ENCODE data around the gene WDR73. TPM values are rescaled to one million over a fixed set of nuclear protein-coding genes. Genes with fewer than 3 reads are reported as not detected.

The WDR73 gene
- total RNA-seq, 1 donor from 2014 or later: 69.8 TPM

DNA sequence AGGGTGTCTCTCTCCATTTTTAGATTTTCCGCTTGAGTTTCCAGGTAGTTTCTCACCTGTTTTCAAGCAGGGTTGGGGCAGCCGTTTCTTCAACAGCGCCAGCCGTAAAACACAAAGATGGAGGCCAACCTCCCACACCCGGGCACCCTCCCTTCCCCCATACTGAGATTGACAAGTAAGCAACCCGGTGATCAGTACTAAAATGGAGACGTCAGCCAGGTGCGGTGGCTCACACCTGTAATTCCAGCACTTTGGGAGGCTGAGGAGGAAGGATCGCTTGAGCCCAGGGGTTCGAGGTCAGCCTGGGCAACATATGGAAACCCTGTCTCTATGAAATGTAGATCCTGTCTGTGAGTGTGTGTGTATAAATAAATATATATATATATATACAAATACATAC lies 54.2 kb downstream of the WDR73 start:
- Mint-ChIP-seq H3K4me3 (ENCODE audit: low read depth) (no peak overlapping the region), H3K4me1 (ENCODE audit: low read depth) (peaks cover 14% of the 10 kb centered on the region), H3K27ac (no peak overlapping the region), H3K9me3 (ENCODE audit: low read depth) (no peaks in the 10 kb centered on the region), H3K27me3 (no peaks in the 10 kb centered on the region), H3K36me3 (ENCODE audit: insufficient read depth) (peaks cover 11% of the 10 kb centered on the region)
- TF ChIP-seq, protein P1, sequence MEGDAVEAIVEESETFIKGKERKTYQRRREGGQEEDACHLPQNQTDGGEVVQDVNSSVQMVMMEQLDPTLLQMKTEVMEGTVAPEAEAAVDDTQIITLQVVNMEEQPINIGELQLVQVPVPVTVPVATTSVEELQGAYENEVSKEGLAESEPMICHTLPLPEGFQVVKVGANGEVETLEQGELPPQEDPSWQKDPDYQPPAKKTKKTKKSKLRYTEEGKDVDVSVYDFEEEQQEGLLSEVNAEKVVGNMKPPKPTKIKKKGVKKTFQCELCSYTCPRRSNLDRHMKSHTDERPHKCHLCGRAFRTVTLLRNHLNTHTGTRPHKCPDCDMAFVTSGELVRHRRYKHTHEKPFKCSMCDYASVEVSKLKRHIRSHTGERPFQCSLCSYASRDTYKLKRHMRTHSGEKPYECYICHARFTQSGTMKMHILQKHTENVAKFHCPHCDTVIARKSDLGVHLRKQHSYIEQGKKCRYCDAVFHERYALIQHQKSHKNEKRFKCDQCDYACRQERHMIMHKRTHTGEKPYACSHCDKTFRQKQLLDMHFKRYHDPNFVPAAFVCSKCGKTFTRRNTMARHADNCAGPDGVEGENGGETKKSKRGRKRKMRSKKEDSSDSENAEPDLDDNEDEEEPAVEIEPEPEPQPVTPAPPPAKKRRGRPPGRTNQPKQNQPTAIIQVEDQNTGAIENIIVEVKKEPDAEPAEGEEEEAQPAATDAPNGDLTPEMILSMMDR (IDR thresholded peaks at IDR 0.05; ENCODE audit: unreplicated experiment): no peak
- DNase-seq (ENCODE audit: low spot score, unreplicated experiment): no peak

DNA sequence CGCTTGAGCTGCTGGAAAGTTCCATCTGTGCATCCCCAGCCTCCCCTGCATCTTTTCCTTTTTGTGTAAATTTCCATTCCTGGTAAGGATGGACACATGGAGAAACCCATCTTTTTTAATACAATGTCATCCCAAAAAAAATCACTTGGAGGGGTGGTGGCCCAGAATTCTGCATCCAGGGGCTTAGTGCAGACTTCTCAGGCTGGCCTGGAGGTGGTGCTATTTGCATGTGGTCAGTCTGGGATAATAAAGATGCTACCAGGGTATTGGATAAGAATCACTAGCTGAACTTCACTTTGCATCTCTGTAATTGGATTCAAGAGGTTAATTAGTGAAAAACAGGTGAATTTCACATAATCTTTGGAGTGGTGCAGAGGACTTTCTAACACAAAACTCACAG lies 55.1 kb downstream of the WDR73 start:
- DNase-seq (ENCODE audit: low spot score, unreplicated experiment): no peak
- peak overlapping the region; percentile 19 for H3K4me3 Mint-ChIP-seq (ENCODE audit: low read depth)

GRCh38 chr15:84598250-84598649 lies 55.8 kb downstream of the WDR73 start:
- Mint-ChIP-seq H3K4me3 (ENCODE audit: low read depth) (no peak overlapping the region), H3K9me3 (ENCODE audit: low read depth) (no peaks in the 10 kb centered on the region), H3K27ac (no peak overlapping the region), H3K27me3 (no peaks in the 10 kb centered on the region), H3K4me1 (ENCODE audit: low read depth) (peaks cover 6% of the 10 kb centered on the region), H3K36me3 (ENCODE audit: insufficient read depth) (peaks cover 2% of the 10 kb centered on the region)
- TF ChIP-seq, protein P1 (IDR thresholded peaks at IDR 0.05; ENCODE audit: unreplicated experiment): no peak
- no peak for DNase-seq (ENCODE audit: low spot score, unreplicated experiment)

More for the DNA sequence above, 55.1 kb downstream of the WDR73 start:
- Mint-ChIP-seq H3K27ac (no peak overlapping the region), H3K36me3 (ENCODE audit: insufficient read depth) (peaks cover 7% of the 10 kb centered on the region), H3K27me3 (no peaks in the 10 kb centered on the region), H3K9me3 (ENCODE audit: low read depth) (no peaks in the 10 kb centered on the region), H3K4me1 (ENCODE audit: low read depth) (peaks cover 9% of the 10 kb centered on the region)
- TF ChIP-seq, protein P1 (IDR thresholded peaks at IDR 0.05; ENCODE audit: unreplicated experiment): peak; percentile 65

- Mint-ChIP-seq H3K36me3 (ENCODE audit: insufficient read depth) (no peaks in the 10 kb centered on the region), H3K4me3 (ENCODE audit: low read depth) (peak overlapping the region; percentile 75), H3K27ac (peak overlapping the region; percentile 98), H3K9me3 (ENCODE audit: low read depth) (no peaks in the 10 kb centered on the region), H3K4me1 (ENCODE audit: low read depth) (peaks cover 1% of the 10 kb centered on the region), H3K27me3 (peaks cover 4% of the 10 kb centered on the region)
- no peak for DNase-seq (ENCODE audit: low spot score, unreplicated experiment)
- TF ChIP-seq, protein P1 (IDR thresholded peaks at IDR 0.05; ENCODE audit: unreplicated experiment): no peak
Observed at GRCh38 chr15:84597296-84597695, 56.8 kb downstream of the WDR73 start.

- TF ChIP-seq, protein P1 (IDR thresholded peaks at IDR 0.05; ENCODE audit: unreplicated experiment): no peak
- no peak overlapping the region for H3K27ac Mint-ChIP-seq
- H3K9me3 Mint-ChIP-seq (ENCODE audit: low read depth): no peaks in the 10 kb centered on the region
- H3K4me3 Mint-ChIP-seq (ENCODE audit: low read depth): no peak overlapping the region
- H3K4me1 Mint-ChIP-seq (ENCODE audit: low read depth): peaks cover 1% of the 10 kb centered on the region
- no peak for DNase-seq (ENCODE audit: low spot score, unreplicated experiment)
- H3K36me3 Mint-ChIP-seq (ENCODE audit: insufficient read depth): no peaks in the 10 kb centered on the region
- H3K27me3 Mint-ChIP-seq: peaks cover 8% of the 10 kb centered on the region
Observed at GRCh38 chr15:84595660-84596059, 58.4 kb downstream of the WDR73 start.
